ENCODE data around the gene HELZ2.

Gene HELZ2

GRCh38 chr20:63597651-63598478 lies 23.8 kb upstream of the HELZ2 start:
- in situ Hi-C loops (cut with MboI; ENCODE audit: low pct_unique_long_range_greater_than_20kb, low sequenced_read_pairs, unreplicated experiment), result no loop called here
- DNase-seq (ENCODE audit: low spot score), result no peak
- no peak for TF ChIP-seq CTCF (IDR thresholded peaks at IDR 0.05; ENCODE audit: extremely low read depth, insufficient read depth, missing control alignments)

- no peak for TF ChIP-seq CTCF (IDR thresholded peaks at IDR 0.05; ENCODE audit: extremely low read depth, insufficient read depth, missing control alignments)
- in situ Hi-C loops (cut with MboI; ENCODE audit: low pct_unique_long_range_greater_than_20kb, low sequenced_read_pairs, unreplicated experiment), result no loop called here
- no peak for DNase-seq (ENCODE audit: low spot score)
These were observed 22.4 kb upstream of the HELZ2 start for GRCh38 chr20:63596423-63596822.

GRCh38 chr20:63595416-63596127 lies 21.5 kb upstream of the HELZ2 start:
- no peak for TF ChIP-seq CTCF (IDR thresholded peaks at IDR 0.05; ENCODE audit: extremely low read depth, insufficient read depth, missing control alignments)
- in situ Hi-C loops (cut with MboI; ENCODE audit: low pct_unique_long_range_greater_than_20kb, low sequenced_read_pairs, unreplicated experiment), result no loop called here
- DNase-seq (ENCODE audit: low spot score), result no peak

- no peak for TF ChIP-seq CTCF (IDR thresholded peaks at IDR 0.05; ENCODE audit: extremely low read depth, insufficient read depth, missing control alignments)
- in situ Hi-C loops (cut with MboI; ENCODE audit: low pct_unique_long_range_greater_than_20kb, low sequenced_read_pairs, unreplicated experiment), result no loop called here
- no peak for DNase-seq (ENCODE audit: low spot score)
These were observed 20.1 kb upstream of the HELZ2 start for GRCh38 chr20:63594043-63594561.

- DNase-seq (ENCODE audit: low spot score), result no peak
- TF ChIP-seq CTCF (IDR thresholded peaks at IDR 0.05; ENCODE audit: extremely low read depth, insufficient read depth, missing control alignments), result no peak
- in situ Hi-C loops (cut with MboI; ENCODE audit: low pct_unique_long_range_greater_than_20kb, low sequenced_read_pairs, unreplicated experiment), result no loop called here
These were observed 18.6 kb upstream of the HELZ2 start for GRCh38 chr20:63592661-63593060.

- in situ Hi-C loops (cut with MboI; ENCODE audit: low pct_unique_long_range_greater_than_20kb, low sequenced_read_pairs, unreplicated experiment), result no loop called here
- no peak for DNase-seq (ENCODE audit: low spot score)
- TF ChIP-seq CTCF (IDR thresholded peaks at IDR 0.05; ENCODE audit: extremely low read depth, insufficient read depth, missing control alignments), result no peak
These were observed 17.8 kb upstream of the HELZ2 start for GRCh38 chr20:63591786-63592355.

Data from GM13977 (cell line).